Lower lobe of right lung (tissue), 2 donors: ENCODE measurements around the gene FLAD1. TPM values are rescaled to one million over a fixed set of nuclear protein-coding genes. Genes with fewer than 3 reads are reported as not detected.

ENCODE experiments used
- ATAC-seq, 2 donors: fragments of 200-7000 bp; cut with Tn5 transposase; one replicate each; pipeline ENCODE4 v1.9.1; 2020 to 2022; ENCODE audit warnings: mild to moderate bottlenecking in 2 of 2, moderate library complexity in 2 of 2
- DNase-seq: peaks from one replicate; pipeline ENCODE4 v3.0.0-alpha.2; 2020
- H3K27ac ChIP-seq: fragments of 200-600 bp; one replicate; pipeline ENCODE4 v1.8.0; 2022
- H3K27me3 ChIP-seq: fragments of 200-600 bp; one replicate; pipeline ENCODE4 v1.8.0; 2022; ENCODE audit warnings: low read depth
- H3K36me3 ChIP-seq: fragments of 200-600 bp; one replicate; pipeline ENCODE4 v1.8.0; 2022; ENCODE audit warnings: mild to moderate bottlenecking
- H3K4me1 ChIP-seq: fragments of 200-600 bp; one replicate; pipeline ENCODE4 v1.8.0; 2022
- H3K4me3 ChIP-seq: fragments of 200-600 bp; one replicate; pipeline ENCODE4 v1.8.0; 2022; ENCODE audit warnings: mild to moderate bottlenecking
- H3K9me3 ChIP-seq: fragments of 200-600 bp; one replicate; pipeline ENCODE4 v1.8.0; 2022
- CTCF ChIP-seq: fragments of 200-600 bp; IDR thresholded peaks from one replicate; pipeline ENCODE4 v1.8.0; 2022; ENCODE audit warnings: antibody characterized with exemption, mild to moderate bottlenecking
- intact Hi-C: fragments of 100-400 bp; cut with DNase I; formaldehyde crosslinking; loops from one replicate; pipeline ENCODE4 v1.11.0; 2022
- total RNA-seq: library from RNA; stranded (reverse); fragmentation: NEBNext Ultra II Directional; extraction: Animal tissue kit (Norgen Biotek cat#: 25700); gene quantifications from one replicate; pipeline ENCODE4 v1.2.1, GENCODE V29; 2021
- donor health status: DM: no; HTN: yes; CAD: no; lungs with severe emphysema.

The FLAD1 gene
- total RNA-seq, 1 donor from 2014 or later: 31.9 TPM

- ATAC-seq (no peak), DNase-seq (peak; percentile 29)
- Histone ChIP-seq H3K4me3 (no peak overlapping the region), H3K4me1 (no peaks in the 10 kb centered on the region), H3K27me3 (no peaks in the 10 kb centered on the region), H3K9me3 (no peaks in the 10 kb centered on the region), H3K27ac (no peak overlapping the region), H3K36me3 (peaks cover 43% of the 10 kb centered on the region)
- intact Hi-C loops: no loop called here
- TF ChIP-seq CTCF: no peak
Observed at GRCh38 chr1:154990276-154990675, 7.1 kb downstream of the FLAD1 start.

- no peak for TF ChIP-seq CTCF
- peaks cover 15% of the 10 kb centered on the region for H3K4me1 ChIP-seq
- ATAC-seq: no peak
- H3K27me3 ChIP-seq: no peaks in the 10 kb centered on the region
- intact Hi-C loops: no loop called here
- H3K4me3 ChIP-seq: no peak overlapping the region
- H3K9me3 ChIP-seq: no peaks in the 10 kb centered on the region
- H3K27ac ChIP-seq: no peak overlapping the region
- DNase-seq: peak; percentile 34
- H3K36me3 ChIP-seq: peaks cover 36% of the 10 kb centered on the region
Observed at GRCh38 chr1:154992721-154993571, 9.8 kb downstream of the FLAD1 start.

- H3K27me3 ChIP-seq: no peaks in the 10 kb centered on the region
- H3K9me3 ChIP-seq: no peaks in the 10 kb centered on the region
- DNase-seq (peak; percentile 25), ATAC-seq (no peak)
- no peak for TF ChIP-seq CTCF
- H3K27ac ChIP-seq: no peak within 1 kb of the TSS
- H3K4me3 ChIP-seq: no peak within 1 kb of the TSS
- peaks cover 28% of the 10 kb centered on the region for H3K36me3 ChIP-seq
- H3K4me1 ChIP-seq: peaks cover 20% of the 10 kb centered on the region
- intact Hi-C loops: no loop called here
Observed at GRCh38 chr1:154993572-154994268, 10.6 kb downstream of the FLAD1 start, which contains the start of gene LENEP. Gene LENEP (plus strand): TSS chr1:154993586. CDS start chr1:154993608, 22 bp downstream.

GRCh38 chr1:154994269-154994587 lies 11.1 kb downstream of the FLAD1 start:
- TF ChIP-seq CTCF: no peak
- H3K27ac ChIP-seq: no peak overlapping the region
- H3K27me3 ChIP-seq: no peaks in the 10 kb centered on the region
- intact Hi-C loops: no loop called here
- no peaks in the 10 kb centered on the region for H3K9me3 ChIP-seq
- ATAC-seq (no peak), DNase-seq (no peak)
- peaks cover 25% of the 10 kb centered on the region for H3K36me3 ChIP-seq
- no peak overlapping the region for H3K4me3 ChIP-seq
- H3K4me1 ChIP-seq: peaks cover 25% of the 10 kb centered on the region

GRCh38 chr1:154994591-154994990 lies 11.4 kb downstream of the FLAD1 start:
- DNase-seq (peak; percentile 18), ATAC-seq (no peak)
- Histone ChIP-seq H3K27me3 (no peaks in the 10 kb centered on the region), H3K4me1 (peaks cover 29% of the 10 kb centered on the region), H3K27ac (no peak overlapping the region), H3K4me3 (no peak overlapping the region), H3K9me3 (no peaks in the 10 kb centered on the region), H3K36me3 (peaks cover 22% of the 10 kb centered on the region)
- TF ChIP-seq CTCF: no peak
- intact Hi-C loops: no loop called here
